Upper lobe of right lung (tissue), 1 donor: ENCODE results near the gene SMPDL3B. TPM values are rescaled to one million over a fixed set of nuclear protein-coding genes. Genes with fewer than 3 reads are reported as not detected.

Experiments used
- ATAC-seq: fragments of 200-7000 bp; cut with Tn5 transposase; one replicate; pipeline ENCODE4 v1.9.1; 2020; ENCODE audit warnings: mild to moderate bottlenecking, moderate library complexity
- DNase-seq: peaks from one replicate; pipeline ENCODE4 v3.0.0-alpha.2; 2020
- H3K27ac ChIP-seq: fragments of 200-600 bp; one replicate; pipeline ENCODE4 v1.8.0; 2022
- H3K27me3 ChIP-seq: fragments of 200-600 bp; one replicate; pipeline ENCODE4 v1.8.0; 2022; ENCODE audit warnings: mild to moderate bottlenecking
- H3K36me3 ChIP-seq: fragments of 200-600 bp; one replicate; pipeline ENCODE4 v1.8.0; 2022
- H3K4me1 ChIP-seq: fragments of 200-600 bp; one replicate; pipeline ENCODE4 v1.8.0; 2022
- H3K4me3 ChIP-seq: fragments of 200-600 bp; one replicate; pipeline ENCODE4 v1.8.0; 2022; ENCODE audit warnings: mild to moderate bottlenecking
- H3K9me3 ChIP-seq: fragments of 200-600 bp; one replicate; pipeline ENCODE4 v1.8.0; 2022
- intact Hi-C: fragments of 100-400 bp; cut with DNase I; formaldehyde crosslinking; loops from one replicate; pipeline ENCODE4 v1.11.0; 2022
- total RNA-seq: library from RNA; stranded (reverse); fragmentation: NEBNext Ultra II Directional; extraction: Animal tissue kit (Norgen Biotek cat#: 25700); gene quantifications from one replicate; pipeline ENCODE4 v1.2.1, GENCODE V29; 2021
- TF ChIP-seq, protein P1 (sequence below): fragments of 200-600 bp; IDR thresholded peaks from one replicate; pipeline ENCODE4 v1.8.0; 2022; ENCODE audit warnings: antibody characterized with exemption
- donor health status: DM: no; HTN: yes; CAD: no; lungs with severe emphysema.

Gene SMPDL3B
- total RNA-seq, 1 donor from 2014 or later = 29.1 TPM

DNA sequence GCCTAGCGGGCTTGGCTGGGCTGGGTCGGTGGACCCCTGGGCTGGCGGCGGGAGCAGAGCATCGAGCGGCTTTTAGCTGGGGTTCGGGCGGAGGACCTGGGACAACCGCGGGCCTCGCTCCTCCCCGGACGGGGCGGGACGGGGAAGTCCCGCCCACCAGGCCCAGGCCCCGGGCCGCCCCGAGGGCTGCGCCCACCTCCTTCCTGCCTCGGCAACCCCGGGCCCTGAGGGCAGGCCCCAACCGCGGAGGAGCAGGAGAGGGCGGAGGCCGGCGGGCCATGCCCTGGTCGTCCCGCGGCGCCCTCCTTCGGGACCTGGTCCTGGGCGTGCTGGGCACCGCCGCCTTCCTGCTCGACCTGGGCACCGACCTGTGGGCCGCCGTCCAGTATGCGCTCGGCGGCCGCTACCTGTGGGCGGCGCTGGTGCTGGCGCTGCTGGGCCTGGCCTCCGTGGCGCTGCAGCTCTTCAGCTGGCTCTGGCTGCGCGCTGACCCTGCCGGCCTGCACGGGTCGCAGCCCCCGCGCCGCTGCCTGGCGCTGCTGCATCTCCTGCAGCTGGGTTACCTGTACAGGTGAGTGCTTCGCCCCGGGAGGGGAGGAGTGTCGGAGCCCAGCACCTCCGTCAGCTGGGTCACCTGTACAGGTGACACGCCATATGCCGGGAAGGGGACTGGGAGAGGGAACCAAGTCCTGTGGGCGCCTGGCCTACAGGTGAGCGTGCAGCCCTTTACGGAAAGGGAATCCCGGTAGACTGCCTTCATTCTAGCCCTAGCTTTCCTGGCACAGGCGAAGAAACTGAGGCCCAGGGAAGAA lies 25.2 kb downstream of the SMPDL3B start, which contains the start of gene XKR8:
XKR8 (plus strand) TSS at position 182 of the 812 bp plus-strand sequence; CDS start at position 279, 97 bp downstream.
- peaks cover 20% of the 10 kb centered on the region for H3K36me3 ChIP-seq
- TF ChIP-seq, protein P1, sequence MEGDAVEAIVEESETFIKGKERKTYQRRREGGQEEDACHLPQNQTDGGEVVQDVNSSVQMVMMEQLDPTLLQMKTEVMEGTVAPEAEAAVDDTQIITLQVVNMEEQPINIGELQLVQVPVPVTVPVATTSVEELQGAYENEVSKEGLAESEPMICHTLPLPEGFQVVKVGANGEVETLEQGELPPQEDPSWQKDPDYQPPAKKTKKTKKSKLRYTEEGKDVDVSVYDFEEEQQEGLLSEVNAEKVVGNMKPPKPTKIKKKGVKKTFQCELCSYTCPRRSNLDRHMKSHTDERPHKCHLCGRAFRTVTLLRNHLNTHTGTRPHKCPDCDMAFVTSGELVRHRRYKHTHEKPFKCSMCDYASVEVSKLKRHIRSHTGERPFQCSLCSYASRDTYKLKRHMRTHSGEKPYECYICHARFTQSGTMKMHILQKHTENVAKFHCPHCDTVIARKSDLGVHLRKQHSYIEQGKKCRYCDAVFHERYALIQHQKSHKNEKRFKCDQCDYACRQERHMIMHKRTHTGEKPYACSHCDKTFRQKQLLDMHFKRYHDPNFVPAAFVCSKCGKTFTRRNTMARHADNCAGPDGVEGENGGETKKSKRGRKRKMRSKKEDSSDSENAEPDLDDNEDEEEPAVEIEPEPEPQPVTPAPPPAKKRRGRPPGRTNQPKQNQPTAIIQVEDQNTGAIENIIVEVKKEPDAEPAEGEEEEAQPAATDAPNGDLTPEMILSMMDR = peak; percentile 42
- H3K27me3 ChIP-seq = no peaks in the 10 kb centered on the region
- peak; percentile 94 for DNase-seq
- H3K4me3 ChIP-seq = peak within 1 kb of the TSS; percentile 88
- H3K4me1 ChIP-seq = peaks cover 24% of the 10 kb centered on the region
- peak within 1 kb of the TSS; percentile 94 for H3K27ac ChIP-seq
- intact Hi-C loops = no loop called here
- H3K9me3 ChIP-seq = no peaks in the 10 kb centered on the region
- peak; percentile 96 for ATAC-seq

DNA sequence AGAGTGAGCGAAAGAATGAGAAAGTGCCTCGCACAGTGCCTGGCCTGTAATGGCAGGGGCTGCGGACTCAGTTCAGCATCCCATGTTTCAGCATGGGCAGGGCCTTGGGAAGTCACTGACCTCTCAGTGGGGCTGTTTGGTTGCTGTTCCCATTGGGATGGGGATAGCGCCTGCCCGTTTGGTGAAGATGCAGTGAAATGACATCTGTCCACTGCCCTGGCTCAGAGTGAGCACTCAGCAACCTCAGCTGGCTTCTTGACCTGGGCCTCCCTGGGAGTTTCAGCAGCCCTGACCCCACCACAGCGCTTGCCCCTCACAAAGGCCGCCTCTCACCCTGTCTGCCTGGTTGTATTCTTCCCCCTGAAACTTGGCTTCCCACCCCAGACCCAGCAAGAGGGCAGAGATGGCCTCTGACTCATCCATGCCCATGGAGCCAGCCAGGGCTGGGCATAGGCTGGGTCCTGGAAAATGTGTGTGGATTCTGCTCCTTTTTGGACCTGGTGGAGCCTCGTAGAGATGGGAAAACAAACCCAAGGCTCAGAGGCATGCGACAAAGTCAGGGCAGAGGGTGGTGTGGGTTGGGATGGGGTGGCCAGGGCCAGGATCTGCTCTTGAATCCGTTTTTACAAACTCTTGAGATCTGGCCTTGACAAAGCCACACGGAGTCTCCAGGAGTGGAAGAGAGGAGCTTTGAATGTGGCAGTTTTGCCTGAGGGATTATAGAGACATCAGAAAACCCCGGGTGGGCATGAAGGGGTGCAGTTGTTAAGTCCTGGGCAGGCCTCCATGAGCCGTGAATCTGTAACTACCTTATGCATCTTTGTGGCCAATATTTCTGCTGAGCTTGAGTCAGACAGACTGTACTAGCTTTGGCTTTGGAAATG lies 26.2 kb downstream of the SMPDL3B start:
- Histone ChIP-seq H3K9me3 (no peaks in the 10 kb centered on the region), H3K27me3 (no peaks in the 10 kb centered on the region), H3K4me1 (peaks cover 24% of the 10 kb centered on the region), H3K4me3 (peak overlapping the region; percentile 88), H3K27ac (peak overlapping the region; percentile 94), H3K36me3 (peaks cover 21% of the 10 kb centered on the region)
- intact Hi-C loops = no loop called here
- ATAC-seq = no peak
- TF ChIP-seq, protein P1 = no peak
- no peak for DNase-seq

DNA sequence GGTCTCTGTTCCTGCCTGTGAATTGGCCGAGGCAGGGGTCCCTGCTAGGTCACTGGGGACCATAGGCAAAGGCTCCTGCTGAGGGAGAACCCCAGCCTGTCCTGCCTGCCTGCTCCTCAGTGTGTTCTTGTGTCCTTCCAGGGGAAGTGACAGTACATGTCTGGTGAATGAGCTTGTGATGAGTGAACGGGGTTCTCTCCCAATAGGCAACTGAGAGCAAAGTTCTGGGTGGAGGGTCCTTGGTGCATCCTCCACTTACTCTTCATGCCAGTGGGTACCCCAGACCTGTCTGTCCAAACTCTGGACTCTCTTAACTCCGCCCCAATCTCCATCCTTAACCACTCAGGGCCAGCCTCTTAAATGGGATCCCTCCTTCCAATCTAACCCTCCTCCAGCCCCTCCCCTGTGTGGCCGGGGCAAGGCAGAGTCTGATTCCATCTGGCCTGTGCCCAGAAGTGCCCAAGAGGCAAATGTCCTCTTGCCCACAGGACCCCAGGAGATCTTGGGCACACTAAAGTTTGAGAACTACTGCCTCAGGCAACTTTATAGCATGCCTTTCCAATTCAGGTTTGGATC lies 26.9 kb downstream of the SMPDL3B start:
- Histone ChIP-seq H3K4me3 (no peak overlapping the region), H3K27ac (peak overlapping the region; percentile 94), H3K27me3 (no peaks in the 10 kb centered on the region), H3K36me3 (peaks cover 24% of the 10 kb centered on the region), H3K4me1 (peaks cover 24% of the 10 kb centered on the region), H3K9me3 (no peaks in the 10 kb centered on the region)
- TF ChIP-seq, protein P1 = no peak
- intact Hi-C loops = no loop called here
- ATAC-seq = no peak
- DNase-seq = no peak

DNA sequence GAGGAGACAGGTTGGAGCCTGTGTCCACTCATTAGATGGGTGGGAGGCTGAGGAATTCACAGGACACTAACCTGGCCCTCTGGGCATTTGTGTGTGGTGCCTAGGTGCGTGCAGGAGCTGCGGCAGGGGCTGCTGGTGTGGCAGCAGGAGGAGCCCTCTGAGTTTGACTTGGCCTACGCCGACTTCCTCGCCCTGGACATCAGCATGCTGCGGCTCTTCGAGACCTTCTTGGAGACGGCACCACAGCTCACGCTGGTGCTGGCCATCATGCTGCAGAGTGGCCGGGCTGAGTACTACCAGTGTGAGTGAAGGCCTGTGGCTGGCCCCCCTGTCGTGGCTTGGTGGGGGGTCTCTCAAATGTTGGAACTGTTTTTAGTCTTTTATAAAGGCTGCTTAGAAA lies 28.6 kb downstream of the SMPDL3B start:
- Histone ChIP-seq H3K4me3 (no peak overlapping the region), H3K36me3 (peaks cover 41% of the 10 kb centered on the region), H3K27me3 (no peaks in the 10 kb centered on the region), H3K27ac (no peak overlapping the region), H3K9me3 (no peaks in the 10 kb centered on the region), H3K4me1 (peaks cover 24% of the 10 kb centered on the region)
- ATAC-seq (no peak), DNase-seq (no peak)
- intact Hi-C loops = no loop called here
- TF ChIP-seq, protein P1 = no peak

DNA sequence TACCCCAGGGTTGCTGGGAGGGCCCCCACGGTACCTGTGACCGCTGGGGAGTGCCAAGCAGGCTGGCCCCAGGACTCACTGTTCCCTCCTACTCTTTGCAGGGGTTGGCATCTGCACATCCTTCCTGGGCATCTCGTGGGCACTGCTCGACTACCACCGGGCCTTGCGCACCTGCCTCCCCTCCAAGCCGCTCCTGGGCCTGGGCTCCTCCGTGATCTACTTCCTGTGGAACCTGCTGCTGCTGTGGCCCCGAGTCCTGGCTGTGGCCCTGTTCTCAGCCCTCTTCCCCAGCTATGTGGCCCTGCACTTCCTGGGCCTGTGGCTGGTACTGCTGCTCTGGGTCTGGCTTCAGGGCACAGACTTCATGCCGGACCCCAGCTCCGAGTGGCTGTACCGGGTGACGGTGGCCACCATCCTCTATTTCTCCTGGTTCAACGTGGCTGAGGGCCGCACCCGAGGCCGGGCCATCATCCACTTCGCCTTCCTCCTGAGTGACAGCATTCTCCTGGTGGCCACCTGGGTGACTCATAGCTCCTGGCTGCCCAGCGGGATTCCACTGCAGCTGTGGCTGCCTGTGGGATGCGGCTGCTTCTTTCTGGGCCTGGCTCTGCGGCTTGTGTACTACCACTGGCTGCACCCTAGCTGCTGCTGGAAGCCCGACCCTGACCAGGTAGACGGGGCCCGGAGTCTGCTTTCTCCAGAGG lies 31.8 kb downstream of the SMPDL3B start:
- Histone ChIP-seq H3K36me3 (peaks cover 47% of the 10 kb centered on the region), H3K4me1 (peaks cover under 1% of the 10 kb centered on the region), H3K9me3 (no peaks in the 10 kb centered on the region), H3K4me3 (no peak overlapping the region), H3K27me3 (no peaks in the 10 kb centered on the region), H3K27ac (no peak overlapping the region)
- TF ChIP-seq, protein P1 = no peak
- ATAC-seq (no peak), DNase-seq (no peak)
- intact Hi-C loops = no loop called here
